Measurements from ENCODE around the gene BDH1. TPM values are rescaled to one million over a fixed set of nuclear protein-coding genes. Genes with fewer than 3 reads are reported as not detected.

The BDH1 gene
- total RNA-seq, 2 donors from 2014 or later, result 32.5 to 49.0 TPM

GRCh38 chr3:197600796-197601565 lies 45.2 kb upstream of the BDH1 start:
- Histone ChIP-seq H3K4me1 (ENCODE audit: control insufficient read depth, insufficient read depth, low read length) (peaks cover 4% of the 10 kb centered on the region), H3K27me3 (ENCODE audit: control insufficient read depth, insufficient read depth, low read length, poor library complexity, severe bottlenecking) (no peaks in the 10 kb centered on the region), H3K4me3 (ENCODE audit: low read length) (no peak overlapping the region), H3K9ac (ENCODE audit: extremely low read depth, low read length, poor library complexity, severe bottlenecking) (no peak overlapping the region), H3K9me3 (ENCODE audit: control insufficient read depth, low read length) (peaks cover 13% of the 10 kb centered on the region), H3K36me3 (ENCODE audit: control insufficient read depth, insufficient read depth, low read length) (peaks cover 12% of the 10 kb centered on the region), H3K27ac (ENCODE audit: low read depth, low read length) (no peak overlapping the region)
- Mint-ChIP-seq H3K27me3 (ENCODE audit: insufficient read depth) (no peaks in the 10 kb centered on the region), H3K27ac (no peak overlapping the region), H3K36me3 (ENCODE audit: low read depth) (peaks cover 35% of the 10 kb centered on the region), H3K4me3 (no peak overlapping the region), H3K9me3 (peaks cover 23% of the 10 kb centered on the region), H3K4me1 (peaks cover 10% of the 10 kb centered on the region)
- DNase-seq, result no peak
- no peak for TF ChIP-seq CTCF (conservative IDR thresholded peaks at IDR 0.05)
- 92 to 96% methylated on average over 19 to 22 of the region's 22 CpGs for WGBS, 2 experiments (ENCODE audit: insufficient coverage in 1 of 2, insufficient read length in 1 of 2)

- no peaks in the 10 kb centered on the region for H3K27me3 ChIP-seq (ENCODE audit: control insufficient read depth, insufficient read depth, low read length, poor library complexity, severe bottlenecking)
- WGBS, 2 experiments (ENCODE audit: insufficient coverage in 1 of 2, insufficient read length in 1 of 2), result 49 to 51% methylated on average over 19 to 22 of the region's 22 CpGs
- H3K4me1 ChIP-seq (ENCODE audit: control insufficient read depth, insufficient read depth, low read length), result peaks cover 4% of the 10 kb centered on the region
- TF ChIP-seq CTCF (conservative IDR thresholded peaks at IDR 0.05), result peak; percentile 98
- peak; percentile 94 for DNase-seq
- Mint-ChIP-seq H3K4me1 (peaks cover 13% of the 10 kb centered on the region), H3K27me3 (ENCODE audit: insufficient read depth) (no peaks in the 10 kb centered on the region), H3K27ac (no peak overlapping the region), H3K4me3 (peak overlapping the region; percentile 5), H3K9me3 (peaks cover 20% of the 10 kb centered on the region), H3K36me3 (ENCODE audit: low read depth) (peaks cover 23% of the 10 kb centered on the region)
- H3K27ac ChIP-seq (ENCODE audit: low read depth, low read length), result no peak overlapping the region
- no peak overlapping the region for H3K9ac ChIP-seq (ENCODE audit: extremely low read depth, low read length, poor library complexity, severe bottlenecking)
- H3K4me3 ChIP-seq (ENCODE audit: low read length), result no peak overlapping the region
- H3K9me3 ChIP-seq (ENCODE audit: control insufficient read depth, low read length), result peaks cover 10% of the 10 kb centered on the region
- H3K36me3 ChIP-seq (ENCODE audit: control insufficient read depth, insufficient read depth, low read length), result no peaks in the 10 kb centered on the region
These were observed 43.5 kb upstream of the BDH1 start for GRCh38 chr3:197599089-197599765.

- peaks cover 13% of the 10 kb centered on the region for H3K4me1 Mint-ChIP-seq
- peaks cover 16% of the 10 kb centered on the region for H3K36me3 Mint-ChIP-seq (ENCODE audit: low read depth)
- Histone ChIP-seq H3K27ac (ENCODE audit: low read depth, low read length) (no peak overlapping the region), H3K4me1 (ENCODE audit: control insufficient read depth, insufficient read depth, low read length) (peaks cover 4% of the 10 kb centered on the region), H3K9ac (ENCODE audit: extremely low read depth, low read length, poor library complexity, severe bottlenecking) (no peak overlapping the region), H3K9me3 (ENCODE audit: control insufficient read depth, low read length) (peaks cover 4% of the 10 kb centered on the region), H3K36me3 (ENCODE audit: control insufficient read depth, insufficient read depth, low read length) (no peaks in the 10 kb centered on the region), H3K27me3 (ENCODE audit: control insufficient read depth, insufficient read depth, low read length, poor library complexity, severe bottlenecking) (no peaks in the 10 kb centered on the region), H3K4me3 (ENCODE audit: low read length) (no peak overlapping the region)
- no peak overlapping the region for H3K4me3 Mint-ChIP-seq
- WGBS, 2 experiments (ENCODE audit: insufficient coverage in 1 of 2, insufficient read length in 1 of 2), result 89 to 90% methylated on average over 14 to 15 of the region's 15 CpGs
- DNase-seq, result no peak
- H3K27ac Mint-ChIP-seq, result no peak overlapping the region
- TF ChIP-seq CTCF (conservative IDR thresholded peaks at IDR 0.05), result no peak
- H3K27me3 Mint-ChIP-seq (ENCODE audit: insufficient read depth), result no peaks in the 10 kb centered on the region
- H3K9me3 Mint-ChIP-seq, result peaks cover 12% of the 10 kb centered on the region
These were observed 42.7 kb upstream of the BDH1 start for GRCh38 chr3:197598404-197598980.

Measured in endodermal cell (in vitro differentiated cells).